A673 (cell line): ENCODE results near the gene SMAD6.

Experiments
- EZH2 ChIP-seq: fragments of 200-600 bp; sonication (generic); IDR thresholded peaks from 2 replicates; pipeline ENCODE4 v1.6.1; 2017; ENCODE audit warnings: borderline replicate concordance, low read depth, mild to moderate bottlenecking, mixed read lengths, antibody characterized with exemption, low read length; ENCODE audit not compliant: poor library complexity, severe bottlenecking
- TF ChIP-seq, protein P1 (sequence below): fragments of 300-800, 200-600 bp; sonication (generic); conservative IDR thresholded peaks from 2 replicates; pipeline ENCODE4 v1.5.1; 2017; ENCODE audit warnings: low read depth, mild to moderate bottlenecking, antibody characterized with exemption, low read length, moderate library complexity, mixed read lengths

DNA sequence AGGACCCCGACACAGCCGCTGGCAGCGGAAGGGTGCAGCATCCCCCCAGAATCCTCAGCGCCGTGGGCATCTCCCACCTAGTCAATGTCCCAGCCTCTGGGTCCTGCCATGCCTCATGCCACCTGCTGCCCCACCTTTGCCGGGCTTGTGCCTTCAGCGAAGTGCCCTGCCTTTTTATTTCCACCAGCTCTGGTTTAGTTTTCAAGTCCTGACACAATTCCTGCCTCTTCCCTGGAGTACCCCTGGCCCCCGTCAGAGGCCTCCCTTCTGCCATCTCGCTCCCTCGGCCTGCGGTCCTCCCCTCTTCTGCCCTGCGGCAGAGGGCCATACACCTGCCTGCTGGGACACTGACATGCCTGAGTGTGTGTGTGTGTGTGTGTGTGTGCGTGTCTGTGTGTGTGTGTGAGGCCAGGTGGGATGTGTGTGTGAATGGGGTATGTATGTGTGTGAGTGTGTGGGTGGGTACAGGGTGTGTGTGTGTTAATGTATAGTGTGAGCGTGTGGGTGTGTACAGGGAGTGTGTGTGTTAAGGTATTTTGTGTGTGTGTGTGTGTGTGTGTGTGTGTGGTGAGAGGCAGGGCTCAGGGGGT lies 129.9 kb downstream of the SMAD6 start:
- TF ChIP-seq, protein P1, sequence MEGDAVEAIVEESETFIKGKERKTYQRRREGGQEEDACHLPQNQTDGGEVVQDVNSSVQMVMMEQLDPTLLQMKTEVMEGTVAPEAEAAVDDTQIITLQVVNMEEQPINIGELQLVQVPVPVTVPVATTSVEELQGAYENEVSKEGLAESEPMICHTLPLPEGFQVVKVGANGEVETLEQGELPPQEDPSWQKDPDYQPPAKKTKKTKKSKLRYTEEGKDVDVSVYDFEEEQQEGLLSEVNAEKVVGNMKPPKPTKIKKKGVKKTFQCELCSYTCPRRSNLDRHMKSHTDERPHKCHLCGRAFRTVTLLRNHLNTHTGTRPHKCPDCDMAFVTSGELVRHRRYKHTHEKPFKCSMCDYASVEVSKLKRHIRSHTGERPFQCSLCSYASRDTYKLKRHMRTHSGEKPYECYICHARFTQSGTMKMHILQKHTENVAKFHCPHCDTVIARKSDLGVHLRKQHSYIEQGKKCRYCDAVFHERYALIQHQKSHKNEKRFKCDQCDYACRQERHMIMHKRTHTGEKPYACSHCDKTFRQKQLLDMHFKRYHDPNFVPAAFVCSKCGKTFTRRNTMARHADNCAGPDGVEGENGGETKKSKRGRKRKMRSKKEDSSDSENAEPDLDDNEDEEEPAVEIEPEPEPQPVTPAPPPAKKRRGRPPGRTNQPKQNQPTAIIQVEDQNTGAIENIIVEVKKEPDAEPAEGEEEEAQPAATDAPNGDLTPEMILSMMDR: no peak
- no peak for TF ChIP-seq EZH2
